H1 (cell line): ENCODE results near the gene ZNF518B. TPM values are rescaled to one million over a fixed set of nuclear protein-coding genes. Genes with fewer than 3 reads are reported as not detected.
"Not testable (repeated sequence)": the region's sequence is repeated elsewhere in the genome, so short reads cannot be mapped to it uniquely, and the experiment has no call there.

ENCODE experiments used
- CTCF ChIA-PET: fragments of 300-600 bp; sonication (Branson Sonifier 250); formaldehyde crosslinking; loops from one replicate; lab custom pipeline; 2021; ENCODE audit not compliant: partially characterized antibody; lab: Charles Lee
- POLR2A ChIA-PET: fragments of 300-600 bp; sonication (Branson Sonifier 250); formaldehyde crosslinking; loops from one replicate; lab custom pipeline; 2021; ENCODE audit warnings: inconsistent platforms; ENCODE audit not compliant: partially characterized antibody; lab: Charles Lee
- DNase-seq, 2 experiments: peaks; one replicate each; pipeline versions ENCODE4 v3.0.0 to v3.0.0-alpha.2; 2010 to 2022; ENCODE audit warnings: low spot score in 2 of 2, low read depth in 1 of 2, mixed read lengths in 1 of 2
- FAIRE-seq: peaks from 2 replicates; lab custom pipeline; 2011; peaks lifted over from hg19 to GRCh38; lab: Jason Lieb, UNC
- H2AFZ ChIP-seq: 2 replicates; pipeline ENCODE4 v1.8.1; 2012; ENCODE audit warnings: low read length, inconsistent platforms
- H2AK5ac ChIP-seq: 2 replicates; pipeline ENCODE4 v1.6.1; 2013; ENCODE audit warnings: low read depth, low read length
- H2BK120ac ChIP-seq: replicated peaks from 2 replicates; pipeline ENCODE3; 2013; ENCODE audit warnings: low read depth, low read length, inconsistent platforms
- H2BK12ac ChIP-seq: 2 replicates; pipeline ENCODE4 v1.6.1; 2013; ENCODE audit warnings: low read depth, low read length
- H2BK15ac ChIP-seq: 2 replicates; pipeline ENCODE4 v1.6.1; 2013; ENCODE audit warnings: low read length
- H2BK20ac ChIP-seq: 2 replicates; pipeline ENCODE4 v1.6.1; 2013; ENCODE audit warnings: low read length
- H2BK5ac ChIP-seq: 2 replicates; pipeline ENCODE4 v1.6.1; 2013; ENCODE audit warnings: low read depth, low read length
- H3K14ac ChIP-seq: 2 replicates; pipeline ENCODE4 v1.6.1; 2013; ENCODE audit warnings: inconsistent platforms; ENCODE audit not compliant: insufficient read length
- H3K18ac ChIP-seq: 2 replicates; pipeline ENCODE4 v1.6.1; 2013; ENCODE audit warnings: low read length; ENCODE audit errors: extremely low read depth
- H3K23ac ChIP-seq: 2 replicates; pipeline ENCODE4 v1.6.1; 2013; ENCODE audit warnings: inconsistent platforms; ENCODE audit not compliant: insufficient read length
- H3K23me2 ChIP-seq: 2 replicates; pipeline ENCODE4 v1.6.1; 2013; ENCODE audit warnings: low read depth, low read length
- H3K27ac ChIP-seq: 2 replicates; pipeline ENCODE4 v1.6.1; 2011; ENCODE audit warnings: low read depth, low read length, inconsistent platforms
- H3K27me3 ChIP-seq, 4 experiments: replicated peaks in 1 of 4; 1 replicate in 1 of 4; 2 replicates in 3 of 4; pipeline versions ENCODE4 v1.6.1 to v1.8.1; 2011 to 2013; ENCODE audit warnings: low read length in 3 of 4, mild to moderate bottlenecking in 3 of 4, inconsistent platforms in 2 of 4, mixed read lengths in 2 of 4, moderate library complexity in 1 of 4; ENCODE audit not compliant: control insufficient read depth in 3 of 4, insufficient read depth in 3 of 4; ENCODE audit errors: extremely low read depth in 1 of 4
- H3K36me3 ChIP-seq, 4 experiments: 2 replicates each; pipeline versions ENCODE4 v1.6.1 to v1.8.1; 2011 to 2013; ENCODE audit warnings: mild to moderate bottlenecking in 4 of 4, low read length in 3 of 4, moderate library complexity in 2 of 4, control low read depth in 1 of 4, inconsistent platforms in 1 of 4; ENCODE audit not compliant: insufficient read depth in 4 of 4, control insufficient read depth in 2 of 4
- H3K4ac ChIP-seq: replicated peaks from 2 replicates; pipeline ENCODE3; 2013; ENCODE audit warnings: low read length, low read depth, mixed read lengths, inconsistent platforms; ENCODE audit not compliant: insufficient read length
- H3K4me1 ChIP-seq, 4 experiments: replicated peaks in 1 of 4; 1 replicate in 1 of 4; 2 replicates in 3 of 4; pipeline versions ENCODE4 v1.6.1 to v1.8.1; 2011 to 2013; ENCODE audit warnings: low read length in 3 of 4, inconsistent platforms in 2 of 4, mixed read lengths in 1 of 4; ENCODE audit not compliant: insufficient read depth in 4 of 4, control insufficient read depth in 3 of 4
- H3K4me2 ChIP-seq, 2 experiments: 2 replicates each; pipeline versions ENCODE4 v1.6.1 to v1.8.1; 2011 to 2013; ENCODE audit warnings: low read depth in 2 of 2, low read length in 2 of 2, control low read depth in 1 of 2, inconsistent platforms in 1 of 2, mild to moderate bottlenecking in 1 of 2; ENCODE audit not compliant: insufficient read depth in 1 of 2
- H3K4me3 ChIP-seq, 4 experiments: fragments of 200-600, 300-600 bp in 1 of 4; sonication (generic), shearing (Covaris generic), sonication (Bioruptor Twin) in 1 of 4; 2 replicates each; pipeline versions ENCODE4 v1.5.1 to v1.8.1; 2011 to 2016; ENCODE audit warnings: low read length in 4 of 4, low read depth in 3 of 4, control low read depth in 2 of 4, inconsistent platforms in 2 of 4, mild to moderate bottlenecking in 2 of 4, mixed read lengths in 1 of 4, moderate library complexity in 1 of 4; ENCODE audit not compliant: insufficient read depth in 2 of 4; ENCODE audit errors: extremely low read depth in 1 of 4
- H3K56ac ChIP-seq: replicated peaks from 2 replicates; pipeline ENCODE3; 2013; ENCODE audit warnings: low read depth, mild to moderate bottlenecking, mixed read lengths, low read length, inconsistent platforms; ENCODE audit not compliant: insufficient read length
- H3K79me1 ChIP-seq: 2 replicates; pipeline ENCODE4 v1.6.1; 2013; ENCODE audit warnings: low read depth, low read length, control low read depth
- H3K79me2 ChIP-seq, 2 experiments: 2 replicates each; pipeline versions ENCODE4 v1.6.1 to v1.8.1; 2012 to 2013; ENCODE audit warnings: low read length in 2 of 2, mild to moderate bottlenecking in 2 of 2, inconsistent platforms in 1 of 2; ENCODE audit not compliant: insufficient read depth in 2 of 2, control insufficient read depth in 1 of 2
- H3K9ac ChIP-seq, 4 experiments: replicated peaks in 1 of 4; 1 replicate in 1 of 4; 2 replicates in 3 of 4; pipeline versions ENCODE4 v1.6.1 to v1.8.1; 2011 to 2013; ENCODE audit warnings: low read depth in 3 of 4, low read length in 3 of 4, control low read depth in 2 of 4, mild to moderate bottlenecking in 2 of 4, moderate library complexity in 2 of 4, inconsistent platforms in 1 of 4; ENCODE audit errors: extremely low read depth in 1 of 4
- H3K9me3 ChIP-seq, 2 experiments: 2 replicates each; pipeline versions ENCODE4 v1.6.1 to v1.8.1; 2012 to 2013; ENCODE audit warnings: mild to moderate bottlenecking in 2 of 2, moderate library complexity in 2 of 2, control low read depth in 1 of 2, inconsistent platforms in 1 of 2, low read depth in 1 of 2, low read length in 1 of 2, mixed read lengths in 1 of 2; ENCODE audit not compliant: insufficient read depth in 2 of 2
- H4K20me1 ChIP-seq, 2 experiments: replicated peaks in 1 of 2; 2 replicates each; pipeline versions ENCODE3 to v1.8.1; 2011 to 2013; ENCODE audit warnings: inconsistent platforms in 2 of 2, low read length in 2 of 2, mild to moderate bottlenecking in 1 of 2; ENCODE audit not compliant: insufficient read depth in 2 of 2, control insufficient read depth in 1 of 2
- H4K5ac ChIP-seq: 2 replicates; pipeline ENCODE4 v1.6.1; 2013; ENCODE audit warnings: low read length, low read depth, mixed read lengths, inconsistent platforms; ENCODE audit not compliant: insufficient read length
- H4K8ac ChIP-seq: 2 replicates; pipeline ENCODE4 v1.8.0; 2013; ENCODE audit warnings: mild to moderate bottlenecking, moderate library complexity, low read length, inconsistent platforms; ENCODE audit not compliant: insufficient read depth; ENCODE audit errors: extremely low read depth
- H4K91ac ChIP-seq: replicated peaks from 2 replicates; pipeline ENCODE3; 2013; ENCODE audit warnings: low read length, mixed read lengths, inconsistent platforms; ENCODE audit not compliant: insufficient read length
- WGBS, 2 experiments: shearing (Covaris generic) in 1 of 2; methylation state at CpG; one replicate each; pipeline versions ENCODE4 v1.1.6 to v1.1.7; 2013 to 2015; ENCODE audit warnings: low lambda C conversion rate in 2 of 2, mixed read lengths in 2 of 2, inconsistent platforms in 1 of 2, low coverage in 1 of 2, missing lambda C conversion rate in 1 of 2; ENCODE audit not compliant: insufficient replicate concordance in 2 of 2, insufficient coverage in 1 of 2, insufficient read length in 1 of 2; ENCODE audit errors: extremely low coverage in 1 of 2, missing lambda C conversion rate in 1 of 2; 5-methylcytosine and 5-hydroxymethylcytosine counted together
- polyA plus RNA-seq, 7 experiments: library from polyadenylated mRNA; depleted of rRNA in 3 of 7; stranded (reverse) in 5 of 7; unstranded in 2 of 7; fragments of >200 nt in 5 of 7; fragments of 200-250 nt in 2 of 7; gene quantifications; 1 replicate in 5 of 7; 2 replicates in 1 of 7; 4 replicates in 1 of 7; pipeline versions ENCODE4 v1.2.1 to v1.2.3, GENCODE V29; 2011 to 2013; ENCODE audit warnings: missing spikeins in 2 of 7, mixed read lengths in 2 of 7
- total RNA-seq: library from RNA; stranded (reverse); fragmentation: NEBNext Ultra II Directional; extraction: Animal tissue kit (Norgen Biotek cat#: 25700); gene quantifications from 2 replicates; pipeline ENCODE4 v1.2.1, GENCODE V29; 2021

The ZNF518B gene
- total and polyA plus RNA-seq, 2 of the 8 experiments (the other 6 are each of a cell fraction or from before 2014, with no cell fraction given), result 2.9 to 9.0 TPM

GRCh38 chr4:10427680-10428079 lies 29.5 kb downstream of the ZNF518B start:
- H2AK5ac ChIP-seq, H3K4me3 ChIP-seq, H3K9ac ChIP-seq, H3K4me1 ChIP-seq, H3K27me3 ChIP-seq, H4K20me1 ChIP-seq, H3K23ac ChIP-seq, H3K4me2 ChIP-seq, H4K5ac ChIP-seq, H3K14ac ChIP-seq, H4K91ac ChIP-seq, H3K18ac ChIP-seq, H2BK20ac ChIP-seq, H2BK15ac ChIP-seq, H3K79me2 ChIP-seq, H2BK120ac ChIP-seq, H3K4ac ChIP-seq, DNase-seq, H4K8ac ChIP-seq, H2BK5ac ChIP-seq, H2AFZ ChIP-seq, H3K36me3 ChIP-seq, POLR2A ChIA-PET, H3K27ac ChIP-seq, H3K79me1 ChIP-seq, H3K9me3 ChIP-seq, FAIRE-seq, H3K23me2 ChIP-seq, H3K56ac ChIP-seq: not testable (repeated sequence)
- 65% methylated on average over 8 of the region's 8 CpGs; no CpG with 5 or more reads in 1 of the 2 experiments for WGBS, 2 experiments
- CTCF ChIA-PET, result interaction anchor here (0.8 to 2.4 kb wide), 3 partner anchors 33 to 278 kb away, joined by 3 to 6 read pairs (median 3); no protein-coding TSS in a partner anchor
- 0 out of 2 replicates have a peak overlapping the region, but pooled peaks have one; percentile 39 for H2BK12ac ChIP-seq
